K562 (cell line): Measurements from ENCODE around the gene SLC26A3. TPM values are rescaled to one million over a fixed set of nuclear protein-coding genes. Genes with fewer than 3 reads are reported as not detected.
A peak's percentile ranks its signal among the peaks of the same experiment; 100 is the strongest.

Source experiments
- ARID1B ChIP-seq: fragments of 450-650 bp; IDR thresholded peaks from 2 replicates; pipeline ENCODE4 v1.6.1; 2016; ENCODE audit warnings: antibody characterized with exemption, mild to moderate bottlenecking, inconsistent platforms
- CBFA2T3 ChIP-seq: fragments of 450-650 bp; IDR thresholded peaks from 2 replicates; pipeline ENCODE4 v1.6.1; 2017
- CHD4 ChIP-seq: fragments of 200-600 bp; sonication (generic); IDR thresholded peaks from 3 replicates; pipeline ENCODE4 v1.6.1; 2012; ENCODE audit warnings: low read depth, mild to moderate bottlenecking, mixed read lengths, low read length, inconsistent platforms; ENCODE audit not compliant: insufficient read depth, insufficient replicate concordance, poor library complexity, severe bottlenecking
- DPF2 ChIP-seq: fragments of 450-650 bp; IDR thresholded peaks from 2 replicates; pipeline ENCODE4 v1.6.1; 2016
- E2F6 ChIP-seq, 2 experiments: IDR thresholded peaks; 2 replicates each; pipeline ENCODE4 v1.6.1; 2011; ENCODE audit warnings: borderline replicate concordance in 1 of 2, control low read depth in 1 of 2, low read depth in 1 of 2, low read length in 1 of 2, mild to moderate bottlenecking in 1 of 2, mixed read lengths in 1 of 2, moderate library complexity in 1 of 2; ENCODE audit not compliant: insufficient read depth in 1 of 2, insufficient read length in 1 of 2, poor library complexity in 1 of 2, severe bottlenecking in 1 of 2; ENCODE audit errors: extremely low read depth in 1 of 2
- ETV5 ChIP-seq: sonication (generic); formaldehyde crosslinking; IDR thresholded peaks from 2 replicates; pipeline ENCODE4 v1.4.0; 2020; ENCODE audit warnings: low read depth, mild to moderate bottlenecking, missing genetic modification reagents
- GTF2B ChIP-seq: IDR thresholded peaks from 2 replicates; pipeline ENCODE4 v1.6.1; 2011; ENCODE audit not compliant: insufficient read length; ENCODE audit errors: extremely low read depth
- HNRNPK ChIP-seq: fragments of 200-400 bp; formaldehyde crosslinking; IDR thresholded peaks from one replicate; pipeline ENCODE4 v1.6.1; 2018; ENCODE audit warnings: mild to moderate bottlenecking, low read depth, low read length; ENCODE audit not compliant: poor library complexity, severe bottlenecking
- KLF1 ChIP-seq: fragments of 450-650 bp; IDR thresholded peaks from 2 replicates; pipeline ENCODE4 v1.6.1; 2016; ENCODE audit warnings: missing genetic modification characterization, missing compliant biosample characterization
- MTA3 ChIP-seq: fragments of 450-650 bp; formaldehyde crosslinking; IDR thresholded peaks from 2 replicates; pipeline ENCODE4 v1.6.1; 2017; ENCODE audit warnings: mild to moderate bottlenecking, borderline replicate concordance
- NCOA4 ChIP-seq: fragments of 450-650 bp; IDR thresholded peaks from 2 replicates; pipeline ENCODE4 v1.6.1; 2018; ENCODE audit warnings: mild to moderate bottlenecking; ENCODE audit not compliant: partially characterized antibody
- POLR2AphosphoS2 ChIP-seq: IDR thresholded peaks from 2 replicates; pipeline ENCODE4 v1.6.1; 2012; ENCODE audit warnings: low read length, improper control_type of control experiment
- SETDB1 ChIP-seq: IDR thresholded peaks from one replicate; pipeline ENCODE4 v1.6.1; 2012; ENCODE audit warnings: low read length, control low read depth, inconsistent platforms
- STAT5B ChIP-seq: fragments of 250-450 bp; sonication (Bioruptor Pico); IDR thresholded peaks from 2 replicates; pipeline ENCODE4 v1.8.0; 2021; ENCODE audit warnings: mild to moderate bottlenecking, inconsistent platforms
- TBP ChIP-seq: optimal IDR thresholded peaks from 2 replicates; pipeline ENCODE3; 2011; ENCODE audit warnings: low read depth, low read length, improper control_type of control experiment
- ZNF224 ChIP-seq: sonication (generic); formaldehyde crosslinking; IDR thresholded peaks from 2 replicates; pipeline ENCODE4 v1.8.0; 2022; ENCODE audit warnings: mild to moderate bottlenecking, missing genetic modification reagents
- ZNF282 ChIP-seq: sonication (generic); formaldehyde crosslinking; IDR thresholded peaks from 2 replicates; pipeline ENCODE4 v1.8.1; 2023; ENCODE audit warnings: missing genetic modification reagents
- polyA plus RNA-seq, 8 experiments: library from polyadenylated mRNA; depleted of rRNA in 4 of 8; stranded (reverse) in 5 of 8; unstranded in 3 of 8; fragments of >200 nt; fragmentation: Nextera tagmentation in 2 of 8; fragmentation: Illumina TruSeq in 1 of 8; extraction: Ambion mirVana in 2 of 8; extraction: Trizol in 1 of 8; gene quantifications; 2 replicates each; pipeline versions ENCODE4 v1.2.1 to v1.2.3, GENCODE V29; 2011 to 2014; ENCODE audit warnings: inconsistent platforms in 1 of 8, missing spikeins in 1 of 8
- total RNA-seq, 7 experiments: library from RNA; depleted of rRNA in 6 of 7; stranded (reverse); fragments of >200 nt in 6 of 7; fragmentation: Illumina TruSeq in 2 of 7; extraction: Trizol in 2 of 7; gene quantifications; 2 replicates each; pipeline versions ENCODE4 v1.2.1 to v1.2.3, GENCODE V29; 2011 to 2021; ENCODE audit warnings: low replicate concordance in 1 of 7
- TF ChIP-seq, protein P1 (sequence below): fragments of 450-650 bp; formaldehyde crosslinking; IDR thresholded peaks from 2 replicates; pipeline ENCODE4 v1.4.0; 2020; ENCODE audit warnings: mild to moderate bottlenecking
- TF ChIP-seq, protein P2 (sequence below): IDR thresholded peaks from 2 replicates; pipeline ENCODE4 v1.6.1; 2012; ENCODE audit warnings: low read depth, low read length, improper control_type of control experiment, borderline replicate concordance
- TF ChIP-seq, protein P3 (sequence below): fragments of 250-450 bp; sonication (Bioruptor Pico); IDR thresholded peaks from 2 replicates; pipeline ENCODE4 v1.5.0; 2020; ENCODE audit warnings: mild to moderate bottlenecking, borderline replicate concordance

Gene SLC26A3
- total and polyA plus RNA-seq, 9 of the 15 experiments (the other 6 are each of a cell fraction or from before 2014, with no cell fraction given) = 0.86 TPM; not detected in 8

GRCh38 chr7:107742678-107743566 is 60.1 kb downstream of the SLC26A3 start (continued):
- TF ChIP-seq, protein P1, sequence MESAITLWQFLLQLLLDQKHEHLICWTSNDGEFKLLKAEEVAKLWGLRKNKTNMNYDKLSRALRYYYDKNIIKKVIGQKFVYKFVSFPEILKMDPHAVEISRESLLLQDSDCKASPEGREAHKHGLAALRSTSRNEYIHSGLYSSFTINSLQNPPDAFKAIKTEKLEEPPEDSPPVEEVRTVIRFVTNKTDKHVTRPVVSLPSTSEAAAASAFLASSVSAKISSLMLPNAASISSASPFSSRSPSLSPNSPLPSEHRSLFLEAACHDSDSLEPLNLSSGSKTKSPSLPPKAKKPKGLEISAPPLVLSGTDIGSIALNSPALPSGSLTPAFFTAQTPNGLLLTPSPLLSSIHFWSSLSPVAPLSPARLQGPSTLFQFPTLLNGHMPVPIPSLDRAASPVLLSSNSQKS (CRISPR knock-in tag) = no peak
- TF ChIP-seq ZNF224 (peak; percentile 55; the same call in 1 of the 2 replicates), STAT5B (CRISPR knock-in tag) (no peak), CBFA2T3 (no peak), ETV5 (CRISPR knock-in tag) (peak; percentile 79; the same call in 1 of the 2 replicates), GTF2B (no peak), E2F6 (IDR thresholded peaks at IDR 0.05; ENCODE audit: borderline replicate concordance in 1 of 2, extremely low read depth in 1 of 2, insufficient read depth in 1 of 2, insufficient read length in 1 of 2, low read depth in 1 of 2, low read length in 1 of 2, poor library complexity in 1 of 2, severe bottlenecking in 1 of 2) (no peak), ARID1B (no peak), POLR2AphosphoS2 (no peak), TBP (peak; percentile 3), ZNF282 (CRISPR knock-in tag) (no peak), NCOA4 (no peak), CHD4 (no peak), SETDB1 (no peak), DPF2 (peak; percentile 55; the same call in 1 of the 2 replicates), MTA3 (peak; percentile 26; the same call in 1 of the 2 replicates), KLF1 (tag) (no peak), HNRNPK (no peak)
- TF ChIP-seq, protein P2, sequence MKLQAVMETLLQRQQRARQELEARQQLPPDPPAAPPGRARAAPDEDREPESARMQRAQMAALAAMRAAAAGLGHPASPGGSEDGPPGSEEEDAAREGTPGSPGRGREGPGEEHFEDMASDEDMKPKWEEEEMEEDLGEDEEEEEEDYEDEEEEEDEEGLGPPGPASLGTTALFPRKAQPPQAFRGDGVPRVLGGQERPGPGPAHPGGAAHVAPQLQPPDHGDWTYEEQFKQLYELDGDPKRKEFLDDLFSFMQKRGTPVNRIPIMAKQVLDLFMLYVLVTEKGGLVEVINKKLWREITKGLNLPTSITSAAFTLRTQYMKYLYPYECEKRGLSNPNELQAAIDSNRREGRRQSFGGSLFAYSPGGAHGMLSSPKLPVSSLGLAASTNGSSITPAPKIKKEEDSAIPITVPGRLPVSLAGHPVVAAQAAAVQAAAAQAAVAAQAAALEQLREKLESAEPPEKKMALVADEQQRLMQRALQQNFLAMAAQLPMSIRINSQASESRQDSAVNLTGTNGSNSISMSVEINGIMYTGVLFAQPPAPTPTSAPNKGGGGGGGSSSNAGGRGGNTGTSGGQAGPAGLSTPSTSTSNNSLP = no peak
- TF ChIP-seq, protein P3, sequence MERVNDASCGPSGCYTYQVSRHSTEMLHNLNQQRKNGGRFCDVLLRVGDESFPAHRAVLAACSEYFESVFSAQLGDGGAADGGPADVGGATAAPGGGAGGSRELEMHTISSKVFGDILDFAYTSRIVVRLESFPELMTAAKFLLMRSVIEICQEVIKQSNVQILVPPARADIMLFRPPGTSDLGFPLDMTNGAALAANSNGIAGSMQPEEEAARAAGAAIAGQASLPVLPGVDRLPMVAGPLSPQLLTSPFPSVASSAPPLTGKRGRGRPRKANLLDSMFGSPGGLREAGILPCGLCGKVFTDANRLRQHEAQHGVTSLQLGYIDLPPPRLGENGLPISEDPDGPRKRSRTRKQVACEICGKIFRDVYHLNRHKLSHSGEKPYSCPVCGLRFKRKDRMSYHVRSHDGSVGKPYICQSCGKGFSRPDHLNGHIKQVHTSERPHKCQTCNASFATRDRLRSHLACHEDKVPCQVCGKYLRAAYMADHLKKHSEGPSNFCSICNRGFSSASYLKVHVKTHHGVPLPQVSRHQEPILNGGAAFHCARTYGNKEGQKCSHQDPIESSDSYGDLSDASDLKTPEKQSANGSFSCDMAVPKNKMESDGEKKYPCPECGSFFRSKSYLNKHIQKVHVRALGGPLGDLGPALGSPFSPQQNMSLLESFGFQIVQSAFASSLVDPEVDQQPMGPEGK = no peak
